Activated B cell treated with CpG ODN at 0.5 μM for 24 hours (primary cell): ENCODE results near the gene TXNIP. TPM values are rescaled to one million over a fixed set of nuclear protein-coding genes. Genes with fewer than 3 reads are reported as not detected.

Experiments
- ATAC-seq: fragments of 200-7000 bp; cut with Tn5 transposase; one replicate; pipeline ENCODE4 v1.10.0; 2021; ENCODE audit warnings: low read depth, mild to moderate bottlenecking, moderate library complexity
- CTCF ChIA-PET: fragments of 350-600 bp; sonication (Branson Sonifier 250); formaldehyde crosslinking; loops from one replicate; lab custom pipeline; 2021; ENCODE audit warnings: antibody characterized with exemption; lab: Charles Lee
- POLR2A ChIA-PET: fragments of 350-600 bp; sonication (Branson Sonifier 250); formaldehyde crosslinking; loops from one replicate; lab custom pipeline; 2021; ENCODE audit warnings: antibody characterized with exemption; lab: Charles Lee
- DNase-seq: peaks from one replicate; pipeline ENCODE4 v3.0.0; 2022
- H3K27ac Mint-ChIP-seq: one replicate; pipeline ENCODE4 v1.8.0; 2020; ENCODE audit warnings: mixed read lengths
- H3K27me3 Mint-ChIP-seq: one replicate; pipeline ENCODE4 v1.8.0; 2021; ENCODE audit warnings: mixed read lengths
- H3K36me3 Mint-ChIP-seq: one replicate; pipeline ENCODE4 v1.8.0; 2021; ENCODE audit warnings: low read depth, mixed read lengths
- H3K4me1 Mint-ChIP-seq: one replicate; pipeline ENCODE4 v1.8.0; 2021; ENCODE audit warnings: mixed read lengths
- H3K4me3 Mint-ChIP-seq: one replicate; pipeline ENCODE4 v1.8.0; 2020; ENCODE audit warnings: mild to moderate bottlenecking, mixed read lengths
- H3K9me3 Mint-ChIP-seq: one replicate; pipeline ENCODE4 v1.8.0; 2020; ENCODE audit warnings: mixed read lengths
- intact Hi-C: fragments of 100-400 bp; cut with micrococcal nuclease; formaldehyde crosslinking; loops from one replicate; pipeline ENCODE4 v1.15.1; 2024
- total RNA-seq: library from RNA; stranded (reverse); gene quantifications from 2 replicates; pipeline ENCODE4 v1.2.3, GENCODE V29; 2022
- TF ChIP-seq, protein P1 (sequence below): fragments of 200-600 bp; IDR thresholded peaks from one replicate; pipeline ENCODE4 v1.8.0; 2022; ENCODE audit warnings: antibody characterized with exemption, mild to moderate bottlenecking

TXNIP gene
- total RNA-seq, 1 donor from 2014 or later, result 300 TPM

DNA sequence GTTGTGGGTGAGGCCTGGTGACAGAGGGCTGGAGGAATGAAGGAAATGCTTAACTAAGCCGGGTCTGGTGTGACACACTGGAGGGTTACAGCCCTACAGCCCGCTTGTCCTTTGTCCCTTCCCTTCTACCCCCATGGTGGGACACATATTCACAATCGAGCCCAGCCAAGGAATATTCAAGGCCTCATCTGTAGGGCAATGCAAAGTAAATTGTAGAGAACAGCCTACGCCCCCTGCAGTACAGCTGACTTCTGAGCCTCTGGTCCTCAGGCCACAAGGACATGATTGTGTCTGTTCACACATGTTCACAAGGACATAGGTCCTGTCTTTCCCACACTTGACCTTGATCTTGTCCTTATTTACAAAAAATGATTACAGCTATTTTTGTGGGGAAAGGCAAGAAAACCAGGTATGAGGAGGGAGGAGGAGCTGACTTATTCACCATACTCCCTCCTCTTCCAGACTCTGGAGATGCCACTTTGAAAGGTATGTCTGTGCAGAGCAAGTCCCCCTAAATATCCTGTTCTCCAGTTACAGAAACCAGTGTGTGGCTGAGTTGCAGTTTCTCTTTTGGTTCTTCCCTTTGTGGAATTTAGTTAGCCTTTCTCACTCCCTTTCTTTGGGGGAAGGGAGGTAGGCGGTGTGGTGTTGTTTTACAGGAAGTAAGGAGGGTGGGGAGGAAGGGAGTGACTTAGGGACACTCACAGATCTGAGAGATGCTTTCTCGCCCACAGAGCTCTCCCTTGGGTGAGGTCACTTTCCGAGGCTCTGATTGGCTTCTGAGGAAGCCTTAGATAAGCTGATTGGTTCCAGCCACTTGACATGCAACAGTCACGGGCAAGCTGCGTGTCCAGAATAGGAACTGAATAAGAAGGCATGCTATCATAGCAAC is 17.3 kb downstream of the TXNIP start:
- H3K27me3 Mint-ChIP-seq, result no peaks in the 10 kb centered on the region
- H3K9me3 Mint-ChIP-seq, result no peaks in the 10 kb centered on the region
- no peak overlapping the region for H3K27ac Mint-ChIP-seq
- DNase-seq, result peak; percentile 55
- TF ChIP-seq, protein P1, sequence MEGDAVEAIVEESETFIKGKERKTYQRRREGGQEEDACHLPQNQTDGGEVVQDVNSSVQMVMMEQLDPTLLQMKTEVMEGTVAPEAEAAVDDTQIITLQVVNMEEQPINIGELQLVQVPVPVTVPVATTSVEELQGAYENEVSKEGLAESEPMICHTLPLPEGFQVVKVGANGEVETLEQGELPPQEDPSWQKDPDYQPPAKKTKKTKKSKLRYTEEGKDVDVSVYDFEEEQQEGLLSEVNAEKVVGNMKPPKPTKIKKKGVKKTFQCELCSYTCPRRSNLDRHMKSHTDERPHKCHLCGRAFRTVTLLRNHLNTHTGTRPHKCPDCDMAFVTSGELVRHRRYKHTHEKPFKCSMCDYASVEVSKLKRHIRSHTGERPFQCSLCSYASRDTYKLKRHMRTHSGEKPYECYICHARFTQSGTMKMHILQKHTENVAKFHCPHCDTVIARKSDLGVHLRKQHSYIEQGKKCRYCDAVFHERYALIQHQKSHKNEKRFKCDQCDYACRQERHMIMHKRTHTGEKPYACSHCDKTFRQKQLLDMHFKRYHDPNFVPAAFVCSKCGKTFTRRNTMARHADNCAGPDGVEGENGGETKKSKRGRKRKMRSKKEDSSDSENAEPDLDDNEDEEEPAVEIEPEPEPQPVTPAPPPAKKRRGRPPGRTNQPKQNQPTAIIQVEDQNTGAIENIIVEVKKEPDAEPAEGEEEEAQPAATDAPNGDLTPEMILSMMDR, result no peak
- intact Hi-C loops, result loop anchor here (1.0 to 2.0 kb wide), 6 partner anchors 8 to 120 kb away; partner anchors contain the start of genes ANKRD34A, LIX1L, PIAS3 and POLR3GL
- H3K4me1 Mint-ChIP-seq, result no peaks in the 10 kb centered on the region
- POLR2A ChIA-PET, result interaction anchor here (0.6 to 13.5 kb wide), 23 partner anchors 11 to 135 kb away, joined by 3 to 579 read pairs (median 12); partner anchors contain the start of genes ANKRD34A, LIX1L, NUDT17 and PEX11B
- no peak overlapping the region for H3K4me3 Mint-ChIP-seq
- CTCF ChIA-PET, result interaction anchor here (0.6 to 7.6 kb wide), 13 partner anchors 11 to 134 kb away, joined by 3 to 247 read pairs (median 7); partner anchors contain the start of genes ANKRD34A, LIX1L, NUDT17 and POLR3GL
- peak; percentile 81 for ATAC-seq
- H3K36me3 Mint-ChIP-seq, result peaks cover 10% of the 10 kb centered on the region

DNA sequence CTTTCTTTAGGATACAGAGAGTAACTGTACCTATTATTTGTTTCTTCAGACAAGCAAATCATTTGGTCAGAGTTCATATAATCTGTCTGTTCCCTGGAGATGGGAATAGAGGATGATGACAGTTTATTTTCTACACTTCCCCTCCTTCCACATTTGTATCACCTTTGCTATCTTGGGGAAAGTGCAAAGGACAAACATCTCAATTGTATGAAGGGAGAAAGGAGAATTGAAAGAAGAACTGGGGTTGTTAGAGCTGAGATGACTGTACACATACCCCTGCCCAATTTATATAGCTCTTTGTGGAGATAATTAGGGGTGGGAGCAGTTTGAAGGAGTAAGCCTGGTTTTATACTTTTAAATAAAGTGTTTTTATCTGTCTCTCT is 17.9 kb downstream of the TXNIP start:
- Mint-ChIP-seq H3K27me3 (no peaks in the 10 kb centered on the region), H3K27ac (no peak overlapping the region), H3K9me3 (no peaks in the 10 kb centered on the region), H3K36me3 (peaks cover 10% of the 10 kb centered on the region), H3K4me3 (no peak overlapping the region), H3K4me1 (no peaks in the 10 kb centered on the region)
- DNase-seq (no peak), ATAC-seq (no peak)
- POLR2A ChIA-PET, result interaction anchor here (0.6 to 13.5 kb wide), 19 partner anchors 10 to 134 kb away, joined by 3 to 579 read pairs (median 18); partner anchors contain the start of genes ANKRD34A, LIX1L, NUDT17 and PEX11B
- CTCF ChIA-PET, result interaction anchor here (0.9 to 7.6 kb wide), 12 partner anchors 12 to 133 kb away, joined by 3 to 247 read pairs (median 8); partner anchors contain the start of genes ANKRD34A, LIX1L, NUDT17 and POLR3GL
- intact Hi-C loops, result loop anchor here (2.0 kb wide), 1 partner anchor 14 kb away; the partner anchor contains the start of genes ANKRD34A and POLR3GL
- TF ChIP-seq, protein P1, result no peak

DNA sequence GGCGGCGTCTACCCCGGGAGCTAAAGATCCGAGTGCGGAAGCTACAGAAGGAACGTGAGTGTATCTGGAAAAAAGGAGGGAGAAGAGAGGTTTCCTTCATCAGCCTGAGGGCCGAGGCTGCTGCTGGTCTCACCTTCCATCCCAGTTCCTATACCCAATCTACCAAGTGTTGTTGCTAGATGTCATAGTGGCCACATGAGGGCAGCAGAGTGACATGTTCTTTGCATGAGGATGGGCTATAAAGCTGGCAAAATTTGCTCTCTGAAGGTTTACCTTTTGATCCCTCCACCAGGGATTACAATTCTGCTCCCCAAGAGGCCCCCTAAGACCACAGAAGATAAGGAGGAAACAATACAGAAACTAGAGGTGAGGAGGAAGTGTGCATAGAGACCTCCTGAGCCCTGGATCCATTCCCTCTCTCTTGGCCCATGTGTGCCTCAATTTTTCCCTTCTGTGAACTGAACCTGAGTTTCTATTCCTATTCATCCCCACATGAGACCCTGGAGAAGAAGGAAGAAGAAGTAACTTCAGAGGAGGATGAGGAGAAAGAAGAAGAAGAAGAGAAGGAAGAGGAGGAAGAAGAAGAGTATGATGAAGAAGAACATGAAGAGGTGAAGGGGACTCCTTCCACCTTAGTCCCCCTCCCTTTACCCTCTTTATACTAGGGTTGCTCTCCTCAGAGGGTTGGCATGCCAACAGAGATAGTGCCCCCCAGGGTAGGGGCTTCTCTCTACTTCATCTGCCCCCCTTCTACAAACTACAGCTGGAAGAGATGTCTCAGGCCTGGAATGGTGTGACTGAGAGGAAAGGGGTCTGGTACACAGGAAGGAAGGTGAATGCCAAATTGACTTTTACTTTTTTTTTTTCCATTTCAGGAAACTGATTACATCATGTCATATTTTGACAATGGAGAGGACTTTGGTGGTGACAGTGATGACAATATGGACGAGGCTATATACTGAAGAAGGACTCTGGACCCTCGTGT is 18.6 kb downstream of the TXNIP start:
- TF ChIP-seq, protein P1, result no peak
- no peak overlapping the region for H3K4me3 Mint-ChIP-seq
- peak; percentile 30 for ATAC-seq
- peaks cover 10% of the 10 kb centered on the region for H3K36me3 Mint-ChIP-seq
- CTCF ChIA-PET, result interaction anchor here (0.7 to 7.6 kb wide), 21 partner anchors 9 to 133 kb away, joined by 3 to 247 read pairs (median 5); partner anchors contain the start of genes ANKRD34A, HJV, LIX1L and NUDT17
- H3K27me3 Mint-ChIP-seq, result no peaks in the 10 kb centered on the region
- no peak overlapping the region for H3K27ac Mint-ChIP-seq
- no peaks in the 10 kb centered on the region for H3K9me3 Mint-ChIP-seq
- POLR2A ChIA-PET, result interaction anchor here (0.5 to 13.5 kb wide), 19 partner anchors 13 to 697 kb away, joined by 3 to 579 read pairs (median 11); partner anchors contain the start of genes ANKRD34A, LIX1L, NUDT17 and PEX11B
- DNase-seq, result no peak
- H3K4me1 Mint-ChIP-seq, result no peaks in the 10 kb centered on the region
- intact Hi-C loops, result loop anchor here (1.0 to 2.0 kb wide), 4 partner anchors 13 to 50 kb away; partner anchors contain the start of genes ANKRD34A, POLR3GL and RBM8A

DNA sequence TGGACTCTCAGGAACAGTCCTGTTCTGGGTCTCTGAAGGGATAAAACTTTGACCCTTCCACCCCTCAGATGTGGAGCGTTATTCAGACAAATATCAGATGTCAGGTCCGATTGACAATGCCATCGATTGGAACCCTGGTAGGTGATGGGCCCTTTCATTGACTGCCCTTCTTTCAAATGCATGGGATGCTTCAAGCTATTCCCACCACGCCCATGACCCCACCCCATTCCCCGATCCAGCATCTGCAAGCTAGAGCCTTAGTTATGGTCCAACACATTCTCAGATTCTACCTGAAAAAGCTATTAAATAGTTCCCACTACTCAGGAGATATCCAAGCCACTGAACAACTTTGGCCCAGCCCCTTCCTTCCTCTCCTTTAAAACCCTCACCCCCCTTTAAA is 19.4 kb downstream of the TXNIP start:
- peaks cover 10% of the 10 kb centered on the region for H3K36me3 Mint-ChIP-seq
- no peaks in the 10 kb centered on the region for H3K9me3 Mint-ChIP-seq
- ChIA-PET CTCF (interaction anchor here (1.0 to 7.6 kb wide), 17 partner anchors 8 to 132 kb away, joined by 3 to 247 read pairs (median 5); partner anchors contain the start of genes ANKRD34A, HJV, LIX1L and NUDT17), POLR2A (interaction anchor here (1.0 to 13.5 kb wide), 10 partner anchors 12 to 132 kb away, joined by 4 to 579 read pairs (median 24); partner anchors contain the start of genes ANKRD34A, LIX1L, NUDT17 and POLR3GL)
- no peaks in the 10 kb centered on the region for H3K4me1 Mint-ChIP-seq
- no peak for DNase-seq
- ATAC-seq, result no peak
- intact Hi-C loops, result loop anchor here (1.0 kb wide), 3 partner anchors 30 to 50 kb away; partner anchors contain the start of gene RBM8A
- H3K27me3 Mint-ChIP-seq, result no peaks in the 10 kb centered on the region
- H3K4me3 Mint-ChIP-seq, result no peak overlapping the region
- TF ChIP-seq, protein P1, result no peak
- H3K27ac Mint-ChIP-seq, result no peak overlapping the region
